Right kidney (tissue), 9 donors: Measurements from ENCODE around the gene ITGB5.

Experiments used
- DNase-seq: peaks from one replicate; pipeline ENCODE4 v3.0.0-alpha.2; 2016
- long read RNA-seq, 8 donors: transcript quantifications; one replicate each; lab custom pipeline, GENCODE V29; 2026

Gene ITGB5
- long read RNA-seq, donor 1, full-length matches to known transcripts = 11 of 18 reads
- long read RNA-seq, donor 1, partial matches to known transcripts = 0 of 18 reads
- long read RNA-seq, donor 1, other reads (novel, unspliced or antisense) = 7 of 18 reads
- long read RNA-seq, donor 2, full-length matches to known transcripts = 5 of 5 reads
- long read RNA-seq, donor 2, partial matches to known transcripts = 0 of 5 reads
- long read RNA-seq, donor 2, other reads (novel, unspliced or antisense) = 0 of 5 reads
- long read RNA-seq, donor 3, full-length matches to known transcripts = 8 of 8 reads
- long read RNA-seq, donor 3, partial matches to known transcripts = 0 of 8 reads
- long read RNA-seq, donor 3, other reads (novel, unspliced or antisense) = 0 of 8 reads
- long read RNA-seq, donor 4, full-length matches to known transcripts = 5 of 5 reads
- long read RNA-seq, donor 4, partial matches to known transcripts = 0 of 5 reads
- long read RNA-seq, donor 4, other reads (novel, unspliced or antisense) = 0 of 5 reads
- long read RNA-seq, donor 5, full-length matches to known transcripts = 5 of 5 reads
- long read RNA-seq, donor 5, partial matches to known transcripts = 0 of 5 reads
- long read RNA-seq, donor 5, other reads (novel, unspliced or antisense) = 0 of 5 reads
- long read RNA-seq, donor 6, full-length matches to known transcripts = 8 of 13 reads
- long read RNA-seq, donor 6, partial matches to known transcripts = 5 of 13 reads
- long read RNA-seq, donor 6, other reads (novel, unspliced or antisense) = 0 of 13 reads
- long read RNA-seq, donor 7, full-length matches to known transcripts = 15 of 20 reads
- long read RNA-seq, donor 7, partial matches to known transcripts = 5 of 20 reads
- long read RNA-seq, donor 7, other reads (novel, unspliced or antisense) = 0 of 20 reads
- long read RNA-seq, donor 8, full-length matches to known transcripts = 17 of 22 reads
- long read RNA-seq, donor 8, partial matches to known transcripts = 5 of 22 reads
- long read RNA-seq, donor 8, other reads (novel, unspliced or antisense) = 0 of 22 reads

GRCh38 chr3:124887177-124887931 is at the start of gene ITGB5:
Gene ITGB5 (minus strand): TSS chr3:124887365. CDS start chr3:124887000, 365 bp downstream.
- DNase-seq = peak; percentile 96

- no peak for DNase-seq
Measured at GRCh38 chr3:124935794-124936542, 48.8 kb upstream of the ITGB5 start.

- no peak for DNase-seq
Measured at GRCh38 chr3:124935264-124935663, 48.1 kb upstream of the ITGB5 start.

GRCh38 chr3:124934577-124934976 is 47.4 kb upstream of the ITGB5 start, which contains the start of gene MUC13:
Gene MUC13 (minus strand): TSS chr3:124934751. CDS start chr3:124934712, 39 bp downstream.
- DNase-seq = no peak

GRCh38 chr3:124928333-124929202 is 41.4 kb upstream of the ITGB5 start:
- peak; percentile 11 for DNase-seq

- DNase-seq = no peak
Measured at GRCh38 chr3:124927574-124928045, 40.4 kb upstream of the ITGB5 start.

GRCh38 chr3:124926426-124927101 is 39.4 kb upstream of the ITGB5 start:
- no peak for DNase-seq

- DNase-seq = no peak
Measured at GRCh38 chr3:124924741-124925140, 37.6 kb upstream of the ITGB5 start.

GRCh38 chr3:124923833-124924232 is 36.7 kb upstream of the ITGB5 start:
- DNase-seq = no peak

- no peak for DNase-seq
Measured at GRCh38 chr3:124920718-124921117, 33.6 kb upstream of the ITGB5 start.

GRCh38 chr3:124919756-124920155 is 32.6 kb upstream of the ITGB5 start:
- no peak for DNase-seq

- no peak for DNase-seq
Measured at GRCh38 chr3:124918524-124918923, 31.4 kb upstream of the ITGB5 start.

GRCh38 chr3:124916837-124917409 is 29.8 kb upstream of the ITGB5 start:
- no peak for DNase-seq

GRCh38 chr3:124915254-124915653 is 28.1 kb upstream of the ITGB5 start:
- no peak for DNase-seq

GRCh38 chr3:124907957-124908356 is 20.8 kb upstream of the ITGB5 start:
- DNase-seq = no peak

GRCh38 chr3:124904835-124905492 is 17.8 kb upstream of the ITGB5 start:
- no peak for DNase-seq

- DNase-seq = no peak
Measured at GRCh38 chr3:124903896-124904834, 17.0 kb upstream of the ITGB5 start.
